Measurements from ENCODE around the gene SPAAR. TPM values are rescaled to one million over a fixed set of nuclear protein-coding genes. Genes with fewer than 3 reads are reported as not detected.

Gene SPAAR
- total and polyA plus RNA-seq, 9 of the 15 experiments (the other 6 are each of a cell fraction or from before 2014, with no cell fraction given): not detected

DNA sequence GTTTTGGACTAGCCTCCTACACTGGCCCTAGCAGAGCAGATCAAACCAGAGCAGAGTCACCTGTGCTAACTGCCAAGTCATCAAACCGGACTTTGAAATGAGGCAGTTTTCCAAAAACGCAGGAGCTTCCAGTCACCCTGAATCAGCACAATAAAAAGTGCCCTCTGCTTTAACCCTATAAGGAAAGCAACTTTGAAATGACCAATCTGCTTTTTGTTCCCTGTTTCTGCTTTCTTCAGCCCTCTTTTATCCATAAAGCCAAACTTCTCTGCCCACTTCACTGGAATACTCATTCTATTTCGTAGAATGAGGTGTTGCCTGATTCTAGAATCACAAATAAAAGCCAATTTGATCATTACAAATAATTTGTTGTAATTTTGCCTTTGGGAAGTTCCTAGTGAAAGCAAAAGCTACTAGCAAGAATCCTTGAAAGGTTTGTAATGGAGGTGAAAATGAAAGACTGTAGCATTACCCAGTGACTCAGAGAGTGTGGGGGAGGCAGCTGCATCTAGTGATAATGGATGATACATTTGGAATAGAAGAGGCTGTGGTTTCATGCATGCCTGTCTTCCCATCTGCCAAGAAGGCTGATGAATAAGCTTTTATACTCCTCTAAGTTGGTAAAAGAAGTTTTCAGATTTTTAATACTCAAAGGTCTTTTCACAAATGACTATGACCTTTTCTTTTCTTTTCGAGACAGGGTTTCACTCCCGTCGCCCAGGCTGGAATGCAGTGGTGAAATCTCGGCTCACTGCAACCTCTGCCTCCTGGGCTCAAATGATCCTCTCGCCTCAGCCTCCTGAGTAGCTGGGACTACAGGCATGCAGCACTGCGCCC, 14.9 kb downstream of the SPAAR start (continued):
- TF ChIP-seq TRIM24 (IDR thresholded peaks at IDR 0.05) (peak; percentile 30 to 33; a peak in 2 of 4 replicates), RBM14 (IDR thresholded peaks at IDR 0.05; ENCODE audit: borderline replicate concordance, insufficient read depth, low read depth, low read length) (no peak), CHD1 (IDR thresholded peaks at IDR 0.05; ENCODE audit: low read length) (peak; percentile 45), POLR2A (conservative IDR thresholded peaks at IDR 0.05) (peak; percentile 34), KLF6 (CRISPR knock-in tag; IDR thresholded peaks at IDR 0.05; ENCODE audit: borderline replicate concordance) (no peak), ZSCAN32 (CRISPR knock-in tag; IDR thresholded peaks at IDR 0.05) (peak; percentile 34; the same call in 1 of the 2 replicates), C11orf30 (IDR thresholded peaks at IDR 0.05; ENCODE audit: low read depth) (peak; percentile 99), ERF (CRISPR knock-in tag; IDR thresholded peaks at IDR 0.05) (no peak), ZNF324 (CRISPR knock-in tag; IDR thresholded peaks at IDR 0.05) (no peak), TAF9B (IDR thresholded peaks at IDR 0.05; ENCODE audit: partially characterized antibody) (peak; percentile 64), CTBP1 (IDR thresholded peaks at IDR 0.05; ENCODE audit: borderline replicate concordance) (peak; percentile 48; the same call in 1 of the 2 replicates), ZC3H11A (IDR thresholded peaks at IDR 0.05; ENCODE audit: low read depth, low read length) (no peak), ZNF707 (CRISPR knock-in tag; conservative IDR thresholded peaks at IDR 0.05) (no peak)
- TF ChIP-seq, protein P1, sequence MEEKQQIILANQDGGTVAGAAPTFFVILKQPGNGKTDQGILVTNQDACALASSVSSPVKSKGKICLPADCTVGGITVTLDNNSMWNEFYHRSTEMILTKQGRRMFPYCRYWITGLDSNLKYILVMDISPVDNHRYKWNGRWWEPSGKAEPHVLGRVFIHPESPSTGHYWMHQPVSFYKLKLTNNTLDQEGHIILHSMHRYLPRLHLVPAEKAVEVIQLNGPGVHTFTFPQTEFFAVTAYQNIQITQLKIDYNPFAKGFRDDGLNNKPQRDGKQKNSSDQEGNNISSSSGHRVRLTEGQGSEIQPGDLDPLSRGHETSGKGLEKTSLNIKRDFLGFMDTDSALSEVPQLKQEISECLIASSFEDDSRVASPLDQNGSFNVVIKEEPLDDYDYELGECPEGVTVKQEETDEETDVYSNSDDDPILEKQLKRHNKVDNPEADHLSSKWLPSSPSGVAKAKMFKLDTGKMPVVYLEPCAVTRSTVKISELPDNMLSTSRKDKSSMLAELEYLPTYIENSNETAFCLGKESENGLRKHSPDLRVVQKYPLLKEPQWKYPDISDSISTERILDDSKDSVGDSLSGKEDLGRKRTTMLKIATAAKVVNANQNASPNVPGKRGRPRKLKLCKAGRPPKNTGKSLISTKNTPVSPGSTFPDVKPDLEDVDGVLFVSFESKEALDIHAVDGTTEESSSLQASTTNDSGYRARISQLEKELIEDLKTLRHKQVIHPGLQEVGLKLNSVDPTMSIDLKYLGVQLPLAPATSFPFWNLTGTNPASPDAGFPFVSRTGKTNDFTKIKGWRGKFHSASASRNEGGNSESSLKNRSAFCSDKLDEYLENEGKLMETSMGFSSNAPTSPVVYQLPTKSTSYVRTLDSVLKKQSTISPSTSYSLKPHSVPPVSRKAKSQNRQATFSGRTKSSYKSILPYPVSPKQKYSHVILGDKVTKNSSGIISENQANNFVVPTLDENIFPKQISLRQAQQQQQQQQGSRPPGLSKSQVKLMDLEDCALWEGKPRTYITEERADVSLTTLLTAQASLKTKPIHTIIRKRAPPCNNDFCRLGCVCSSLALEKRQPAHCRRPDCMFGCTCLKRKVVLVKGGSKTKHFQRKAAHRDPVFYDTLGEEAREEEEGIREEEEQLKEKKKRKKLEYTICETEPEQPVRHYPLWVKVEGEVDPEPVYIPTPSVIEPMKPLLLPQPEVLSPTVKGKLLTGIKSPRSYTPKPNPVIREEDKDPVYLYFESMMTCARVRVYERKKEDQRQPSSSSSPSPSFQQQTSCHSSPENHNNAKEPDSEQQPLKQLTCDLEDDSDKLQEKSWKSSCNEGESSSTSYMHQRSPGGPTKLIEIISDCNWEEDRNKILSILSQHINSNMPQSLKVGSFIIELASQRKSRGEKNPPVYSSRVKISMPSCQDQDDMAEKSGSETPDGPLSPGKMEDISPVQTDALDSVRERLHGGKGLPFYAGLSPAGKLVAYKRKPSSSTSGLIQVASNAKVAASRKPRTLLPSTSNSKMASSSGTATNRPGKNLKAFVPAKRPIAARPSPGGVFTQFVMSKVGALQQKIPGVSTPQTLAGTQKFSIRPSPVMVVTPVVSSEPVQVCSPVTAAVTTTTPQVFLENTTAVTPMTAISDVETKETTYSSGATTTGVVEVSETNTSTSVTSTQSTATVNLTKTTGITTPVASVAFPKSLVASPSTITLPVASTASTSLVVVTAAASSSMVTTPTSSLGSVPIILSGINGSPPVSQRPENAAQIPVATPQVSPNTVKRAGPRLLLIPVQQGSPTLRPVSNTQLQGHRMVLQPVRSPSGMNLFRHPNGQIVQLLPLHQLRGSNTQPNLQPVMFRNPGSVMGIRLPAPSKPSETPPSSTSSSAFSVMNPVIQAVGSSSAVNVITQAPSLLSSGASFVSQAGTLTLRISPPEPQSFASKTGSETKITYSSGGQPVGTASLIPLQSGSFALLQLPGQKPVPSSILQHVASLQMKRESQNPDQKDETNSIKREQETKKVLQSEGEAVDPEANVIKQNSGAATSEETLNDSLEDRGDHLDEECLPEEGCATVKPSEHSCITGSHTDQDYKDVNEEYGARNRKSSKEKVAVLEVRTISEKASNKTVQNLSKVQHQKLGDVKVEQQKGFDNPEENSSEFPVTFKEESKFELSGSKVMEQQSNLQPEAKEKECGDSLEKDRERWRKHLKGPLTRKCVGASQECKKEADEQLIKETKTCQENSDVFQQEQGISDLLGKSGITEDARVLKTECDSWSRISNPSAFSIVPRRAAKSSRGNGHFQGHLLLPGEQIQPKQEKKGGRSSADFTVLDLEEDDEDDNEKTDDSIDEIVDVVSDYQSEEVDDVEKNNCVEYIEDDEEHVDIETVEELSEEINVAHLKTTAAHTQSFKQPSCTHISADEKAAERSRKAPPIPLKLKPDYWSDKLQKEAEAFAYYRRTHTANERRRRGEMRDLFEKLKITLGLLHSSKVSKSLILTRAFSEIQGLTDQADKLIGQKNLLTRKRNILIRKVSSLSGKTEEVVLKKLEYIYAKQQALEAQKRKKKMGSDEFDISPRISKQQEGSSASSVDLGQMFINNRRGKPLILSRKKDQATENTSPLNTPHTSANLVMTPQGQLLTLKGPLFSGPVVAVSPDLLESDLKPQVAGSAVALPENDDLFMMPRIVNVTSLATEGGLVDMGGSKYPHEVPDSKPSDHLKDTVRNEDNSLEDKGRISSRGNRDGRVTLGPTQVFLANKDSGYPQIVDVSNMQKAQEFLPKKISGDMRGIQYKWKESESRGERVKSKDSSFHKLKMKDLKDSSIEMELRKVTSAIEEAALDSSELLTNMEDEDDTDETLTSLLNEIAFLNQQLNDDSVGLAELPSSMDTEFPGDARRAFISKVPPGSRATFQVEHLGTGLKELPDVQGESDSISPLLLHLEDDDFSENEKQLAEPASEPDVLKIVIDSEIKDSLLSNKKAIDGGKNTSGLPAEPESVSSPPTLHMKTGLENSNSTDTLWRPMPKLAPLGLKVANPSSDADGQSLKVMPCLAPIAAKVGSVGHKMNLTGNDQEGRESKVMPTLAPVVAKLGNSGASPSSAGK (IDR thresholded peaks at IDR 0.05): no peak
- TF ChIP-seq, protein P2, sequence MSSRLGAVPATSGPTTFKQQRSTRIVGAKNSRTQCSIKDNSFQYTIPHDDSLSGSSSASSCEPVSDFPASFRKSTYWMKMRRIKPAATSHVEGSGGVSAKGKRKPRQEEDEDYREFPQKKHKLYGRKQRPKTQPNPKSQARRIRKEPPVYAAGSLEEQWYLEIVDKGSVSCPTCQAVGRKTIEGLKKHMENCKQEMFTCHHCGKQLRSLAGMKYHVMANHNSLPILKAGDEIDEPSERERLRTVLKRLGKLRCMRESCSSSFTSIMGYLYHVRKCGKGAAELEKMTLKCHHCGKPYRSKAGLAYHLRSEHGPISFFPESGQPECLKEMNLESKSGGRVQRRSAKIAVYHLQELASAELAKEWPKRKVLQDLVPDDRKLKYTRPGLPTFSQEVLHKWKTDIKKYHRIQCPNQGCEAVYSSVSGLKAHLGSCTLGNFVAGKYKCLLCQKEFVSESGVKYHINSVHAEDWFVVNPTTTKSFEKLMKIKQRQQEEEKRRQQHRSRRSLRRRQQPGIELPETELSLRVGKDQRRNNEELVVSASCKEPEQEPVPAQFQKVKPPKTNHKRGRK (tag; IDR thresholded peaks at IDR 0.05): no peak

Data from K562 (cell line).